H1 (cell line): Measurements from ENCODE around the gene DOCK1. TPM values are rescaled to one million over a fixed set of nuclear protein-coding genes. Genes with fewer than 3 reads are reported as not detected.

Experiments used
- BACH1 ChIP-seq: IDR thresholded peaks from 2 replicates; pipeline ENCODE4 v1.6.1; 2012; ENCODE audit warnings: low read length, improper control_type of control experiment
- BCL11A ChIP-seq, 2 experiments: IDR thresholded peaks; one replicate each; pipeline ENCODE4 v1.6.1; 2011; ENCODE audit warnings: low read depth in 2 of 2, low read length in 2 of 2, mild to moderate bottlenecking in 2 of 2
- BRCA1 ChIP-seq: IDR thresholded peaks from 2 replicates; pipeline ENCODE4 v1.6.1; 2012; ENCODE audit warnings: low read depth, low read length, improper control_type of control experiment
- GABPA ChIP-seq: IDR thresholded peaks from 2 replicates; pipeline ENCODE4 v1.6.1; 2011; ENCODE audit warnings: mild to moderate bottlenecking, low read length, moderate library complexity, borderline replicate concordance; ENCODE audit not compliant: insufficient read depth
- HDAC2 ChIP-seq, 2 experiments: fragments of 300-600 bp in 1 of 2; sonication (generic) in 1 of 2; IDR thresholded peaks; 2 replicates each; pipeline ENCODE4 v1.6.1; 2011 to 2012; ENCODE audit warnings: low read depth in 2 of 2, low read length in 2 of 2, mild to moderate bottlenecking in 2 of 2, moderate library complexity in 2 of 2, borderline replicate concordance in 1 of 2, inconsistent platforms in 1 of 2
- NANOG ChIP-seq: IDR thresholded peaks from 2 replicates; pipeline ENCODE4 v1.6.1; 2011; ENCODE audit warnings: low read length, low read depth, mild to moderate bottlenecking, inconsistent platforms; ENCODE audit not compliant: insufficient read depth, poor library complexity, severe bottlenecking
- SAP30 ChIP-seq: fragments of 300-600 bp; sonication (generic); IDR thresholded peaks from 2 replicates; pipeline ENCODE4 v1.7.1; 2012; ENCODE audit warnings: low read length, moderate library complexity, mild to moderate bottlenecking, inconsistent platforms; ENCODE audit not compliant: insufficient read depth, insufficient replicate concordance
- SP1 ChIP-seq: IDR thresholded peaks from 2 replicates; pipeline ENCODE4 v1.6.1; 2011; ENCODE audit warnings: low read depth, low read length
- ZNF274 ChIP-seq: IDR thresholded peaks from 2 replicates; pipeline ENCODE4 v1.7.0; 2012; ENCODE audit warnings: low read length, borderline replicate concordance; ENCODE audit errors: extremely low read depth
- polyA plus RNA-seq, 7 experiments: library from polyadenylated mRNA; depleted of rRNA in 3 of 7; stranded (reverse) in 5 of 7; unstranded in 2 of 7; fragments of >200 nt in 5 of 7; fragments of 200-250 nt in 2 of 7; gene quantifications; 1 replicate in 5 of 7; 2 replicates in 1 of 7; 4 replicates in 1 of 7; pipeline versions ENCODE4 v1.2.1 to v1.2.3, GENCODE V29; 2011 to 2013; ENCODE audit warnings: missing spikeins in 2 of 7, mixed read lengths in 2 of 7
- total RNA-seq: library from RNA; stranded (reverse); fragmentation: NEBNext Ultra II Directional; extraction: Animal tissue kit (Norgen Biotek cat#: 25700); gene quantifications from 2 replicates; pipeline ENCODE4 v1.2.1, GENCODE V29; 2021
- TF ChIP-seq, protein P1 (sequence below): IDR thresholded peaks from 2 replicates; pipeline ENCODE4 v1.6.1; 2012; ENCODE audit warnings: inconsistent platforms

The DOCK1 gene
- total and polyA plus RNA-seq, 2 of the 8 experiments (the other 6 are each of a cell fraction or from before 2014, with no cell fraction given), result 11.6 to 53.0 TPM

DNA sequence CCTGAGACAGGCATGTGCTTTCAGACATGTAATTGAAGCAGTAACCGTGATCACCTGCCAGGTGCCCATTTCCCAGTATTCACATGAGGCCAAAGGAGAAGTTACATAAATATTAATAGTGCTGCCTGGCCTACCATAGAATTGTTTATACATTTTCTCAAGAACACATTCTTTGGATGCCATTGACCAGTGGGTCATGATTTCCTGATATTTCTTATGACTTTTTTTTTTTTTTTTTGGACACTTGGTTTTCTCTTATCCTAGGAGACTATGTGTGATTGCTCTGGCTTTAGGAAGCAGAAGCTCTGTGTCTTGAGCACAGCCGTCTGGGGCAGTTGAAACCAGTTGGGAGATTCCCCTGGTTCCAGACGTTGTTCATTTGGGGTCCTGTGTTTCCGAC is 500.0 kb downstream of the DOCK1 start (continued):
- TF ChIP-seq SAP30 (no peak), BRCA1 (no peak), NANOG (no peak), BCL11A (IDR thresholded peaks at IDR 0.05; ENCODE audit: low read depth in 2 of 2, low read length in 2 of 2) (no peak), SP1 (no peak), GABPA (no peak), BACH1 (no peak), HDAC2 (IDR thresholded peaks at IDR 0.05; ENCODE audit: borderline replicate concordance in 1 of 2, low read depth in 2 of 2, low read length in 2 of 2) (no peak), ZNF274 (no peak)
- TF ChIP-seq, protein P1, sequence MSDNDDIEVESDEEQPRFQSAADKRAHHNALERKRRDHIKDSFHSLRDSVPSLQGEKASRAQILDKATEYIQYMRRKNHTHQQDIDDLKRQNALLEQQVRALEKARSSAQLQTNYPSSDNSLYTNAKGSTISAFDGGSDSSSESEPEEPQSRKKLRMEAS, result no peak
- TF ChIP-seq, all 59 proteins: peak for 0
